ENCODE data around the gene HMMR.
"Not testable (repeated sequence)": the region's sequence is repeated elsewhere in the genome, so short reads cannot be mapped to it uniquely, and the experiment has no call there.

- not testable (repeated sequence) for TF ChIP-seq POLR2A (IDR thresholded peaks at IDR 0.05; ENCODE audit: low read depth, low read length); POLR2AphosphoS5 (IDR thresholded peaks at IDR 0.05; ENCODE audit: low read depth, low read length); TAF1 (IDR thresholded peaks at IDR 0.05; ENCODE audit: borderline replicate concordance, low read depth, low read length)
Measured at GRCh38 chr5:163415673-163416072, 44.8 kb upstream of the HMMR start.
